GM21360 (cell line): Measurements from ENCODE around the gene ENO3.

Experiments
- ATAC-seq: cut with Tn5 transposase; IDR thresholded peaks from one replicate; pipeline ENCODE4 v1.9.1; 2021; ENCODE audit warnings: mild to moderate bottlenecking, moderate library complexity; ENCODE audit not compliant: unreplicated experiment

The ENO3 gene

DNA sequence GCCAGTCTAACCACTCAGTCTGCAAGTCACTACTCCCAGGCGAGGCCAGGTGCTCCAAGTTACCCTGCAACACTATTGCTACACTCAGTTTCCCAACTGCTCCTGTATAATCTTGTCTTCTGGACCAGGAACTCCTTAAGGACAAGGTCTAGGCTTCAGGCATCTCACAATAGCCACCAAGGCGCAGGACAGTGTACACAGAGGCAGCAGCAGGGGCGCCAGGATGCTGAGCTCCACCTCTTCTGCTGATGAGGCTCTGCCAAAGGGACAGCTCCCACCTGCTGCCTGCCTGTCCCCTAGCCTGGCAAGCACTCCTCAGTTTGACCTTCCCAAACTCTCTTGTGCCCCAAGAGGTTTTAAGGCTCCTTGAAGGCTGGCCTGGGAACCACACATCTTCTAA is 14.5 kb upstream of the ENO3 start:
- no peak for ATAC-seq

DNA sequence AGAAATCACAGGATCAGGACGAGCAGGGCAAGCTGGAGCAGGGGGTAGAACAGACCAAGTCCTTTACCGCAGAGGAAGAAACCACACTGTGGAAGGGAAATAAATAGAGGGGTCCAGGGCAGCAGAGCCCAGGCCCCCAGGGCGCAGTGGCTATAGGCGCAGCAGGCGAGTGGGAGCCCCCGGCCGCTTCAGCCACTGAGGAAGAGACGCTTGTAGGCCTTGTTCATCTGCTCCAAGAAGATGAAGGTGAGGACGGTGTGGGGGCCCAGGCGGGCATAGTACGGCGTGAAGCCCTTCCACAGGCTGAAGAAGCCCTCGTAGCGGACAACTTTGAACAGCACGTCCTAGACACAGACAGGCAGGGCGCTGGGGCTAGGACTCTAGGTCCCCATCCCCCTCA is 13.4 kb upstream of the ENO3 start:
- no peak for ATAC-seq

DNA sequence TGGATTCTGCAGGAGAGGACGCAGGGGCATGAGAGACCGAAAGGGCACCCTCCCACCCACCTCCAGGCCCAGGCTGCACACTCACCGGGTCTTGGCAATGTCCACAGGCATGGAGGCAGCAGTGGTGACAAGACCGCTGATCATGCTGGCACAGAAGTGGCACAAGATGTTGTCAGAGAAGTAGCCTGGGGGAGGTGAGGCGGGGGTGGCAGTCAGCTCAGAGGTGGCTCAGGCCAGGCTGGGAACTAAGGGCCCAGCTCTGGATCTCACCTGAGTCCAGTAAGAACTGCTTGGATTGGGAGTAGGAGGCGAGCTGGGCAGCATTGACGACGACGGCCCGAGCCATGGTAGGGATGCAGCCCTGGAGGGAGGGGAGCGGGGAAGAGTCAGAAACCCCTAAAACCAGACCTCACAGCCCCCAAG is 12.8 kb upstream of the ENO3 start:
- no peak for ATAC-seq

DNA sequence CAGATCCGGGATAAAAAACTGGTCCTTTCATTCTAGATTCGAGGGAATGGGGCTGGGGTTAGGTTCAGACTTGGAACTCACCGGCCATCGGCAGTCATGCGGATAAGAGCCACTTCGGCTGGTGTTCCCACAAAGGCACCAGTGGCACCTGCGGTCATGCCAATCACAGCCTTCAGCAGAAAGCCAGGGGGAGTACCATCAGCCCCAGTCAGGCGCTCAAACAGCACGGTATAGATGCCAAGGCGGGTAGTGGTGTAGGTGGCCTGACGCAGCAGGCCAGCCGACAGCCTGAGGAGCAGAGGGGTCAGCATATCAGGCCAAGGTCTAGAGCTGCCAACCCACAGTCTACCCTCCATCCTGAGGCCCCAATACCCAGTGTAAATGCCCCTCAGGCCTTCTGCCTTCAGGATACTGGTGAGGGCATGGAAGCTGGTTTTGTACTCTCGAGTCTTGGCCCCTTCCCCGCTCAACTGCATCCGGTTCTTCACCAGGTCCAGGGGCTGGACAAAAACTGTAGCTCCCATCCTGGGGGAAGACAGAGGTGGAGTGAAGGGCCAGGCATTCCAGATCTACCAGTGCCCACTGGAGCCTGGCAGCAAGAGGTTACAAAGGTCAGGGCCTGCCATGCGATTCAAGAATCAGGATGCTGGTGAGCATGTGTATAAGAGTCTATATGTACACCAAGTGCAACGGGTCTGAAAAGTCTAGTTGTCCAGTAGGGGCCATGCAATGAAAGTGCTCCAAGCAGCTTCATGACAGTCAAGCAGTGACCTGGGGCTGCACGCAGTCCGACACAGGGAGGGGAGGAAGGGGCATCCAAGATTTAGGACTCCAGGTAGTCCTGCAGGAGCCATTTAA is 12.0 kb upstream of the ENO3 start:
- ATAC-seq = no peak

DNA sequence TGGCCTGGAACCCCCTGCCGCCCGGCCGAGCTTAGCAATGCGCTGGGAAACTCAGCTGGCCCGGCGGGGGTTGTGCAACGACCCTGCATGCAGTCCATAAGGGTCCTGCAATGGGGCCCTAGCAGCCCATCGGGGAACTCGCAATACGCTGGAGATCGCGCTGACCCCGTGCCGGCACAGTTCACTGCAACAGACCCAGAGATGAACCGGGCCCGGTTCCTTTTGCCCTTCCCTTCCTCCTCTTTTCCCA is 11.4 kb upstream of the ENO3 start:
- ATAC-seq = peak; percentile 2

DNA sequence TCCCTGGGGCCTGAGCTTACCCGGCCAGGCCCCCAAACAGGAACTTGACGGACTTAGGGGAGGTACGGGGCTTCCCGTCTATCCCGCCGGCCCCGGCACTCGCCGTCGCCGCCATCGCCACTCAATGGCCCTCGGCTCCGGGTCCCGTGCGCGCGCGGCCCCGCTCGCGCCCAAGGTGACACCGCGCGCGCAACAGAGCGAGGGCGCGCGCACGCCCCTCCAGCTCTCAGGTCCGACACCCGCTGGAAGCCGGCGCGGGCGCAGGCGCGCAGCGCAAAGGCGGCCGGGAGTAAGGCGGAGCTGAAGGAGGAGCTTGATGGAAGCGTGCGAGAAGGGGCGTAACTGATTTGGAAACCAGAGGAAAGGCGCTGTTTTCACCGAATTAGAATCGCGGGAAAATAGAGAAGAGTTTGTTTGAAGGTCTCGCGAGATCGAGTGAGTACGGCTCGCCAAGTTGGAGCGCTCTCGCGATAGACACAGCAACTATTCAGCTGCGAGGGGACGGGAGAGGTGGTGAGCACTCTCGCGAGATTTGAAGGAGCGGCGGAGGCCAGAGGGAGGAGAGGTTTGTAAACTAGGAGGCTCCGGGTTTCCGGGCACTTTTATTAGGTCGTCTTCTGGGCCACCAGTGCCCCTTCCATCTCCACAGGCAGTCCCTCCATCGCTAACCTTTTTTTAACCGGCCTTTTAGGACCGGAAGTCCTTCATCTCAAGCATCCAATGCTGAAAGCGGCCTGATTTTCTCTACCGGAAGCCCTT is 10.9 kb upstream of the ENO3 start, which contains the start of the genes RNF167 and SLC25A11:
Gene RNF167 (plus strand): TSS at position 473 of the 759 bp plus-strand sequence. CDS start 642 bp downstream, outside the sequence.
Gene SLC25A11 (minus strand): TSS at position 251 of the 759 bp plus-strand sequence. CDS start 136 bp downstream, at position 115.
- ATAC-seq = peak; percentile 72

DNA sequence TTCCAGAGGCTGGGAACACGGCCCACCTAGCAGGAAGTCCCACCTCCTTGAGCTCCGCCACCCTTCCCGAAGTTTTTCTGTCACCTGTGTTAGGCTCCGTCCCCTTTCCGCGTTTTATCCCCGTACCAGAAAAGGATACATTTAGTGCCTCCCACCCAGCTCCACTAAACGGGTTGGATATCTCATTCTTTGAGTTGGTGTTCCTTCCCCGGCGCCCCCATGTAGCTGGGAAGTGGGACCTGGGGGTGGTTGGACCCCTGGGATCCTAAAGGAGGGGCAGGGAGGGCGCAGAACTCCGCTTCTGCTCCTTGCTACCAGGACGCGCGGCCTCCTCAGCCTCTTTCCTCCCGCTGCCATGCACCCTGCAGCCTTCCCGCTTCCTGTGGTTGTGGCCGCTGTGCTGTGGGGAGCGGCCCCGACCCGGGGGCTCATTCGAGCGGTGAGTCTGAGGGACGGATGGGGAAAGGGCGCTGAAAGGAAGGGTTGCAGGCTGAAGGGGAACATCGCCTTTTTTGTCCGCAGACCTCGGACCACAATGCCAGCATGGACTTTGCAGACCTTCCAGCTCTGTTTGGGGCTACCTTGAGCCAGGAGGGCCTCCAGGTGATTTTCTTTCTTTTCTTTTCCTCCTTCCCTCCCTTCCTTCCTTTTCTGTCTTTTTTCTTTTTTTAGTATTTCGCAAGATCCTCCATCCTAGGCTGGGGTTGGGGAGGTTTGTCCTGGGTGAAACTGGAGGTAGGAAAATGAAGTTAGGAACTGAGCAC is 10.2 kb upstream of the ENO3 start:
- no peak for ATAC-seq

DNA sequence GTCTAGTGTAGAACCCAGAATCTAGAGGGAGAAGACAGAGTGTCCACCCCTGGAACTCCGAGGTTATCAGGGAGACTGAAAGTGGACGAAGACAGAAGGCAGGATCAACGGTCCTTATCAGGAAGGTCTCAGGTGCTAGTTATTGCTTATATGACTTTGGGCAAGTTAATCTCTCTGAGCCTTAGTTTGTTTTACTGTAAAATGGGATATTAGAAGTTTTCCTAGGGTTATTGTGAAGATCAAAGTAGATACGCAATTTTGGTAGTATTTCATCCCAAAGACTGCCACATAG is 9.7 kb upstream of the ENO3 start:
- no peak for ATAC-seq

DNA sequence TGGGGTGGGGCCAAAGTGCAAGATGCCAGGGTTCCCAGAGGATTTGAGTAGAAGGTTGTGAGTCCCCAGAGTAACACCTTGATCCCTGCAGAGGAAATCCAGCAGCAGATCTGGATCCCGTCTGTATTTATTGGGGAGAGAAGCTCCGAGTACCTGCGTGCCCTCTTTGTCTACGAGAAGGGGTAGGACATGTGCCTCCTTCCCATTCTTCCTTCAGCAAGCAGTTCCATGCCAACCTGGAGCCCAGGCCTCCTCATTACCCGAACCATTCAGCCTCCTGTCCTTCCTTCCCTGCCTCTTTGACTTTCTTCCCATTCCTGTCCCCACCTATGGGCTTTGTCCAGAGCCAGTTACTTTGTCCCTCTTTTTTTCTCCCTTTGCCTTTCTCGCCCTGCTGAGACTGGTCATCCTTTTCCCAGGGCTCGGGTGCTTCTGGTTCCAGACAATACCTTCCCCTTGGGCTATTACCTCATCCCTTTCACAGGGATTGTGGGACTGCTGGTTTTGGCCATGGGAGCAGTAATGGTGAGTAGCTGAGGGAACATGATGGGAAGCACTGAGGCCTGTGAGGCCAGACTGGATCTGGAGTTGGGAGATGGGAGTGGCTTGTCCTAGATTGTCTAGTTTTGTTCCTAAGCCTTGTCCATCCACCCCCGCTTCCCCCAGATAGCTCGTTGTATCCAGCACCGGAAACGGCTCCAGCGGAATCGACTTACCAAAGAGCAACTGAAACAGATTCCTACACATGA is 8.0 kb upstream of the ENO3 start:
- no peak for ATAC-seq

DNA sequence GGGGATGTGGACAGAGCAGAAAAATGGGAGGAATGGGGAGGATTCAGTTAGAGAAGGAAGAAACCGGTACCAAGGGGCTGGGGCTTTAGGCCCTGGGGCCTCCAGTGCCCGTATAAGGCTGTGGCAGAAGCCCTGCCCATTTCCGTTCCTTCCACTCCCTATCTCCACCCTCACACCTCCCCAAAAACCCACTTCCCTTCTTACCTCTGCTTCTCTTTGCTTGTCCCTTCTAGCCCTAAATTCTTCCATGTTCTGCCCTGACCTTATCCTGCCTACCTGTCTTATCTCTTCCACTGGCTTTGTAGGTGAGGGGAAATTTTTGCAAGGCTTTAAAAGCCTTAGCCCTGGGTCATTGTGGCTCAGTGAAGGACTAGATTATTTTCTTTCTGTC is 6.8 kb upstream of the ENO3 start:
- ATAC-seq = no peak

DNA sequence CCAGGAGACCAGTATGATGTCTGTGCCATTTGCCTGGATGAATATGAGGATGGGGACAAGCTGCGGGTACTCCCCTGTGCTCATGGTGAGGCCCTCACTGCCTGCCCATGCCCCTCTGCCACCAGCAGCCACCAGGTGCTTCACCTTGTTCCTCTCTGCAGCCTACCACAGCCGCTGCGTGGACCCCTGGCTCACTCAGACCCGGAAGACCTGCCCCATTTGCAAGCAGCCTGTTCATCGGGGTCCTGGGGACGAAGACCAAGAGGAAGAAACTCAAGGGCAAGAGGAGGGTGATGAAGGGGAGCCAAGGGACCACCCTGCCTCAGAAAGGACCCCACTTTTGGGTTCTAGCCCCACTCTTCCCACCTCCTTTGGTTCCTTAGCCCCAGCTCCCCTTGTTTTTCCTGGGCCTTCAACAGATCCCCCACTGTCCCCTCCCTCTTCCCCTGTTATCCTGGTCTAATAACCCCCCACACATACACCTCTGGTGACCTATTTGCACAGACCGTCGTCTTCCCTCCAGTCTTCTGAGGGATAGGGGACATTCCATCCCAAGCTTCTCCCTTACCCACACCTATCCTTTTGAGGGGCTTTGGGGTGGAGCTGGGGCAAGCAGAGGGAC is 6.3 kb upstream of the ENO3 start:
- ATAC-seq = no peak

DNA sequence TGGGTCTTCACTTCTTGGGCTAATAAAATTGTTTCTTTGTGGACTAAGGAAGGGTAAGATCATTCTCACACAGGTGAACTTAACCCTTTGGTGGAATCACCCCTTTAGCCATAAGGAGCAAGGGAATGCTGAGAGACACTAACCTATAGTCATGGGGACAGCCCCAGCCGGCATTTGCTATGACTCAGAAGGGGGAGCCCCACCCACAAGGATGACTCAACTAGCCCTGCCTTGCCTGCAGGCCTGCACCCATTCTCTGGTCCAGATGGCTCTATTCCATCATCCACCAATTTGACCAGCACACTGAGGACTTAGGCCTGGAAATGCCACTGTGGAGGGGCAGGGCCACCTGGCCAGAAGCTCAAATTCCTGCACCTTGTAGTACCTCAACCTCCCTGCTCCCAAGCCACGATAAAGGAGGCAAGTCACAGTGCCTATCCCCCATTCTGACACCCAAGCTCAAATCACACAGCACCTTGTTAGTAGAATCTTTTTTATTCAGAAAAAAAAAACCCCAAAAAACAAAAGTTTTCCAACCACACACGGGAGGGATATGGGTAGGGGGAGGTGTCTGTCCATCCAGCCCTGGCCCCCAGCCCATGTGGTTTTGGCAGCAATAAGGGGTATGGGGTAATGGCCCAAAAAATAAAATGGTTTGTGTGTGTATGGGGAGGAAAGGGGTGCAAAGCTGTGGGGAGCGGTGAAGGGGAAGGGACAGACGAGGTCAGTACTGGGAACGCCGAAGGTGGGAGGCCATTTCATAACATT is 5.6 kb upstream of the ENO3 start:
- ATAC-seq = no peak

DNA sequence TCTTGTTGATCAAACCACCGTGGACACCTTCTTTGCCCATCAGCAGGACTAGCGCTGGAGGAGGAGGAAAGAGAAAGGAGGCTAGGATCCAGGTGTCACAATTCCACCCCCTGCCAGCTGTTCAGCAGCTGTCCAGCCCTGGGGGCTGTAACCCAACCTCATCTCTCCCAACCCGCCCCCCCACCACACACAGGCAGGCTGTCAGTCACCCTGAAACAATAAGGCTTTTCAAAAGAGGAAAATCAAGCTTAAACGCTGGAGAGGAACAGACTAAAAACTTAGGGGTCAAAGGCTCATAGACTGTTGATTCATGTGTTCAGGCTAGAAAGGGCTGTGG is 5.0 kb upstream of the ENO3 start:
- ATAC-seq = no peak

DNA sequence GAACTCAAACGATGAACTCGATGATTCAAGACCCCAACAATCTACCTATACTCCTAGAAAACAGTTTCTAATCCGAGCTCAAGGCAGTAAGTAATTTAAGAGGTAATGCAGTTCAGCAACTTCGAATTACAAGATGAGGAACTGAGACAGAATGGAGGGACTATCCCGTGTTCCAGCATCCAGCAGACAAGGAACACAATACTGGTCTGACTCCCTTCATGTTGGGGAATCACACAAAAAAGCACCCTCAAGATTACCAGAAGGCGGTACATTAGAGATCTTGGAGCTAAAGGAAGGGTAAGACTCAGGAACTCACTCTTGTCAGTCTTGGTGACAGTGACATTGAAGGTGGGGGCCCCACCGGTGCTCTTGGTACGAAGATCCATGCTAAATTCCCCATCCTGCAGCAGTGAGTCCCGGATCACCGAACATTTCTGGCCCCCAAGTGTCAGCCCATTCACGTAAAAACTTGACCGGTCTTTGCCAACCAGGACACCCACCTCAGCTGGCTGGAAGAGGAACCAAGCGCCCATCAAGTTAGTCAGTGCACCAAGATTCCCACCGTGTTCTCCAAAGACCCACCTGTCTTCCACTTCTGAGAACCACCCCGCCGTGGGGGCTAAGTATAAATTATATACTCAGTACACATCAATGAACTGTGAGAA is 4.5 kb upstream of the ENO3 start:
- no peak for ATAC-seq

DNA sequence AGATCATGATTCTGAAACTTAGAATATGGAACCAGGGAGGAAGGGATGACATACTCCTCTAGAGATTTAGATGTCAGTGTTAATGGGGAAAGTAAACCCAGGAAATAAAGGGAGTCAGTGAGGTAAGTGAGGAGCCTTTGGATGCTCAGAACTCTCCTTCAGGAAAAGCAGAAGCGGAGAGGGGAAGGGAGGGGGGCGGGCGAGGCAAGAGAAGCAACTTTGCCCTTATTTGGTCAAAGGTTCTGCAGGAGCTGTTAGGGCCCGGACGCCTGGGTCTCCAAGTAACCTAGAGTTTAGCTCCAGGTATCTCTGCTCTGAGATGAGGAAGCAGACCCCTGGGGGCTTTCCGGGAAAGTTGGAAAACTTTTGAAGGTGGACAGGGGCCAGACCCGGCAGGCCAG is 3.9 kb upstream of the ENO3 start:
- ATAC-seq = no peak

DNA sequence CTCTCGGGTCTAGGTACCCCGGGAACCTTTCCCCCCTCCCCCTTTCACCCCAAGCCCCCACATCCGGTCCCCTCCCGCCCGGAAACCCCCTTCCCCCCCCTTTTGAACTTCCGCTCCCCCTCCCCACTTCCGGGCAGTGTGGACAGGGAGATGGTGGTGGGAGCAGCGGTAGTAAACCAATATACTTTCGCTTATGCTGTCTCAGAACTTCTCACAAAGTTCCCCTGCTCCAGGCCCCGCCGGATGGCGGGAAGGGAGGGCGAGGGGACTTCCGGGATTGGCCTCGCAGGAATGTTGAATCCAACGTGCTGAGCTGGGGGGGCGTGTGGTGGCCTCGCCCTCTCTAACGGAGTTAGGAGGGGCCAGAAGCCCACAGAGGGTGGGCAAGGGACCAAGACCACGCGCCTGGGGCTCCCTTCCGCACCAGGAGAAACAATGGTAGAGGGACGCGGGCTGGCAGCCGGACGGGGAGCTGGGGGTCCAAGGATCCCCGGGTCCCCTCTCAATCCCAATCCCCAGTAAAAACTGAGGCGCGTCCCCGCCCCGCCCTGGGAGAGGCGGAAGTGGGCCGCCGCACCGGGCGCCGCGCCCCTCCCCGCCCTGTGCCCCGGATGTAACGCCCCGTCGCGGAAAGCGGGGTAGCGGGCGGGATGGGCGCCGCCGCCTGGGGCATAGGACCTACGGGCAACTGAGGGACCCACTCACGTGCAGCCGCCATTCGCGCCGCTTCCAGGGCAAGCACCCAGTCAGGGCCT is 3.3 kb upstream of the ENO3 start:
- ATAC-seq = no peak

DNA sequence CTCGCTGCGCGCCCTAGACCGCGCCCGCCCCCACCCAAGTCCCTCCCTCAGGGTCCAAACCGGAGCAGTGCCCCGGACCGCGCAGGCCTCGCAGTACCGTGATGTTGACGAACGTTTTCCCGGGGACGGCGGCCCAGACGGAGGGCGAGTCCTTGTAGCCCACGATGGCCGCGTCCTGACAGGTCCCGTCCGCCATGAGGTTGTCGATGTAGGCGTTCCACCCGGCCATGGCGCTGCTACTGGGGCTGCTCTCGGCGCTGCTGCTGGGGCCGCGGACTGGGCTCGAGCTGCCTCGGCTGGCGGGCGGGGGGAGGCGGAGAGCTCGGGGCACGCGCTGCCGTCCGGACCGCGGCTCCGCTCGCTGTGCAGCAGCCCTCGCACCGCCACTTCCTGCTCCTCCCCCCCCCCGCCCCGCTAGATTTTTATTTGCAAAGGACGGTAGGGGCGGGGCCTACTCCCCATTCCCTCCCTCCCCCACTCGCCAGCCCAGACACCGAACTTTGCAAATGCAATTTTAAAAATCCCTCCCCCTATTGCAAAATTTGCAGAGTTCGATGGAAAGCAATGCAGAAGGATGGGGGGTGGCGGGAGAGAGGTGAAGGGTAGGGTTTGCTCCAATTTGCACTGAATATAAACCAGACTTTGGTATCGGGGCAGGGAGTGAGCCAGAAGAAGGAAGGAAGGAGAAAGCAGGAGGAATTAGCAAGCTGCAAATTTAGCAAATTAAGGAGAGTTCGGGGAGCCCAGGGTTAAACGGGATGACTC is 2.6 kb upstream of the ENO3 start, which contains the start of gene PFN1:
Gene PFN1 (minus strand): TSS at position 365 of the 765 bp plus-strand sequence. CDS start 136 bp downstream, at position 229.
- no peak for ATAC-seq

DNA sequence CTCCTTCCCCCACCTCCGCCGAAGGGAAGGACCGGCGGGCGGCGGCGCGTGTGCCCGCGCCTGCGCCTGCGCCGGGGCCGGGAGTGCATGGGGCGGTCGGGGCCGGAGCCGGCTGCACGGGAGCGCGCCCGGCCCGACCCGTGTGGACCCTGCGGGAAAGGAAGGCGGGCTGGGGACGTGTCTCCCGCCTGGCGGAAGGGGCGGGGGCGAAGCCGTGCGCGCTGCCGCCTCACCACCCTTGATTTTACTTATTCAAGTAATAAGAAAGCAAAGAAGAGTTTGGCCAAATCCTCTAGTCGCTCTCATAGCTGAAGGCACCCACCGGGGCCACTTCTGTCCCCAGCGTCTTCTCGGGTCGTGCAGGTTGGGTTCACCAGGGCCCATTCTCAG is 2.0 kb upstream of the ENO3 start:
- ATAC-seq = peak; percentile 31
